ENCODE results near the gene HSD17B3.
"Not testable (repeated sequence)": the region's sequence is repeated elsewhere in the genome, so short reads cannot be mapped to it uniquely, and the experiment has no call there.

Gene HSD17B3

GRCh38 chr9:96309850-96310249 is 7.9 kb upstream of the HSD17B3 start:
- DNase-seq (ENCODE audit: insufficient read length, low spot score) (no peak), FAIRE-seq (no peak)

GRCh38 chr9:96306958-96307357 is 5.0 kb upstream of the HSD17B3 start:
- not testable (repeated sequence) for FAIRE-seq; DNase-seq (ENCODE audit: insufficient read length, low spot score)

- no peak for DNase-seq (ENCODE audit: insufficient read length, low spot score)
- no peak for FAIRE-seq
Observed at GRCh38 chr9:96305171-96305570, 3.2 kb upstream of the HSD17B3 start.

DNA sequence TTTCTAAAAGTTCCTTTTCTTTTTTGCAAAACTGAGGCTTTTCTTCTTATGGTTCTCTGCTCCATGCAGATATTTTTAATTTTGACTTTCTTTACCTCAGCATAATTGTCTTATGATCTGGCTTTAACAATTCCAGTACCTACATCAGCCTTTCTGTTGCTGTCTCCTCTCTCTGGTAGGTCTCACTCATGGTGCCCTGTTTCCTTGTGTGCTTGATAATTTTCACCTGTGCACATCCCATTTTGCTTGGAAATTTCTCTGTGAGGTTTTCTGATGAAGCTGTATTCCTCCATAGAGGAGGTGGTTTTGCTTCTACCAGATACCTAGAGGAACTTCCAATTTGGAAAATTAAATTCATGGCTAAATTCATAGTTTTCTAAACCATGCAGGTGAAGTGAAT is 2.3 kb upstream of the HSD17B3 start:
- DNase-seq (ENCODE audit: insufficient read length, low spot score) (no peak), FAIRE-seq (no peak)

DNA sequence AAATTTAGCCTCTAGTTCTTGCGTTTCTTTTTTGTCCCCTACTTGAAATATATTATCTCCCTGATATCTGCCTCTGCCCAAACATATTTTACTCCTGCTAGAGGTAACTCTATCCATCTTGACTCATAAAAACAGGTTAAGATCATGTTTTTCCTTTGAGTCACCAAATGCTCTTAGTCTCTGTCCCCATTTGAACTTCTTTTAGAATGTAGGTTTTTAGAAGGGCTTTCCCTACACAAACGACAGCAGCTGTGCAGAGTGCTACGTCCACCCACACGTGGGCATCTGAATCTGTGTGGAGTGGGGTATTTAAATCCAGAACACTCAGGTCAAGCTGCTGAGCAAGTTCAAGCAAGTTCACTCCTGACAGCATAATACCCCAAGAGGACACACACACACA is 2.2 kb downstream of the HSD17B3 start:
- DNase-seq (ENCODE audit: insufficient read length, low spot score) (peak; percentile 43), FAIRE-seq (peak; percentile 23)

GRCh38 chr9:96294159-96294545 is 7.8 kb downstream of the HSD17B3 start:
- FAIRE-seq (no peak), DNase-seq (ENCODE audit: insufficient read length, low spot score) (no peak)

DNA sequence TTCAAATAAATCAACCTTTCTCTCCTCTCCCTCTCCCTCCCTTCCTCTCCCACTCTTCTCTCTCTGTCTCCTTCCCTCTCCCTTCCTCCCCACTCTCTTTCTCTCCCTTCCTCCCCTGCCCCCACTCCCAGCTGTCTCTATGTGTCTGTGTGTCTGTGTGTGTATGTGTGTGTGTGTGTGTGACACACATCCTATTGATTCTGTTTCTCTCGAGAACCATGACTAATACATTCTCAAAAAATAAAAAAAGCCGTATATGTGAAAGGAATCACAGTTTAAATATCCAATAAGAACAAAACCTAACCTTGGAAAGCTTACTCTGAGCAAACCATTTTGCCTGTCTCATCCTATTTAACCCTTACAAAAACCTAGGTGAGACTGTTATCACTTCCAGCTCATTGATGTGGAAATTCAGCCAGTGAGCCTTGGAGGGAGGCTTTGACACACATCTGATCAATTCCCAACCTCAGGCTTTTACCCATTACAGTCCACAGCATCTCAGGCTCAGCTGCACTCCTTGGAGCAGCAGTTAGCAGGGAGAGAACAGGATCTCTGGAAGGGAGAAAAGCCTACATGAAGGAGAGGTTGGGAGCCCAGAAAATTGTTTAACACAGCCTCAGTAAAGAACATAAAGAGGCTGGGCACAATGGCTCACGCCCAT is 8.3 kb downstream of the HSD17B3 start:
- DNase-seq (ENCODE audit: insufficient read length, low spot score) = no peak
- no peak for FAIRE-seq

DNA sequence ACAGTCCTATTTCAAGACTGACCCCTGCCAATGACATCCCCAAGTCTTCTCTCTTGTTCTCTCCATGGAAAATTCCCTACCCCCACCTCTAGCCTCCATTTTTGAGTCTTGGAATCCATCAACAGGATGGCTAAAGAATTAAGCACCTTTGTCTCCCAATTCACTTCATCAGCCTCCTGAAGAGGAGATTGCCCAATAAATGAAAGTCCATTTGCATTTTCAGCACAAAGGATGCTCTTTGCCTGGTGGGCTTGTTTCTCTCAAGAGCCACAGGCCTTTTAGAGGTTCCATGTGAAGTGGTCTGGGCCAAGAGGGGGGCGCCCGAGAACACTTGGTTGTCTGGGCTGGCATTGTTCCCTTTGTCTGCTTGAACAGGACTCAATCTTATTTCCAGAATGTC is 12.6 kb downstream of the HSD17B3 start:
- DNase-seq (ENCODE audit: insufficient read length, low spot score) (no peak), FAIRE-seq (no peak)

DNA sequence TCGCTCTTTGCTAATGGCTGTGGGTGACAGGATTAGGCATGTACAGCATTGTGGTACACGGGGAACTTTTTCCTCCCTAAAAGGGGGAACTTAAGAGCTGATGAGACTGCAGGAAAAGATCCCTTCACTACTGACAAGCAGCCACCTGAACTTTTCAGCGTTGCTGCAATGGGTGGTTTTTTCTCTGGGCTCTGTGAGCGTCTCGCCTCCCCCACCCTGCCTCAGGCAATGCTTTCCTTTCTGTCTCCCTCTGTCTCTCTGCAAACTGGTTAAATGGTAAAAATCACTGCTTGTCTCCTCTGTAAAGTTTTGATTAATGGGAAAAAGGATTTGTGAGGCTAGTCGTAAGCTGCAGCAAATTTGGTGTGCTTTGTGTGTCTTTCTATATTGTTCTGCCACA is 20.3 kb downstream of the HSD17B3 start:
- FAIRE-seq (no peak), DNase-seq (ENCODE audit: insufficient read length, low spot score) (no peak)

DNA sequence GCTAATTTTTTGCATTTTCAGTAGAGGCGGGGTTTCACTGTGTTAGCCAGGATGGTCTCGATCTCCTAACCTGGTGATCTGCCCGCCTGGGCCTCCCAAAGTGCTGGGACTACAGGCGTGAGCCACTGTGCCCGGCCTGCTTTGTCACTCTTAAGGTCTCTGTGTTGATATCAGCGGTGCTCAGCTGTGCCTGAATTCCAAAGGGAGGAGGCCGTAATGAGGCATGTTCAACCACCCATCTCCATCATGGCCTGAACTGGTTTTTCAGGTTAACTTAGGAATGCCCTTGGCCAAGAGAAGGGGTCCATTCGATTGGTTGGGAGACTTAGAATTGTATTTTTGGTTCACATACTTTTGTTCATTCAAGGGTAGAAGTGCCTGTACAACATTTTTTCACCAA is 22.0 kb downstream of the HSD17B3 start:
- FAIRE-seq (no peak), DNase-seq (ENCODE audit: insufficient read length, low spot score) (no peak)

DNA sequence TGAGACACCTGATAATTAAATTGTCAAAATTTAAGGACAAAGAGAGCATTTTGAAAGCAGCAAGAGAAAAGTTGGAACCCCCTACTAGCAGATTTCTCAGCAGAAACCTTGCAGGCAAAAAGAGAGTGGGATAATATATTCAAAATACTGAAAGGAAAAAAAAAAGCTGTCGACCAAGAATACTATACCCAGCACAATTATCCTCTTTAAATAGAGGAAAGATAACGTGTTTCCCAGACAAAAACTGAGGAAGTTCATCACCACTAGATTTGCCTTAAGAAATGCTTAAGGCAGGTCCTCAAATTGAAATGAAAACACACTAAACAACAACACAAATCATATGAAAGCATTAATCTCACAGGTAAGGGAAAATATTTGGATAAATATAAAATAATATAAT is 27.0 kb downstream of the HSD17B3 start:
- no peak for FAIRE-seq
- no peak for DNase-seq (ENCODE audit: insufficient read length, low spot score)

- DNase-seq (ENCODE audit: insufficient read length, low spot score) (no peak), FAIRE-seq (no peak)
Observed at GRCh38 chr9:96270236-96270744, 31.7 kb downstream of the HSD17B3 start.

- no peak for FAIRE-seq
Observed at GRCh38 chr9:96258967-96259366, 43.0 kb downstream of the HSD17B3 start.

DNA sequence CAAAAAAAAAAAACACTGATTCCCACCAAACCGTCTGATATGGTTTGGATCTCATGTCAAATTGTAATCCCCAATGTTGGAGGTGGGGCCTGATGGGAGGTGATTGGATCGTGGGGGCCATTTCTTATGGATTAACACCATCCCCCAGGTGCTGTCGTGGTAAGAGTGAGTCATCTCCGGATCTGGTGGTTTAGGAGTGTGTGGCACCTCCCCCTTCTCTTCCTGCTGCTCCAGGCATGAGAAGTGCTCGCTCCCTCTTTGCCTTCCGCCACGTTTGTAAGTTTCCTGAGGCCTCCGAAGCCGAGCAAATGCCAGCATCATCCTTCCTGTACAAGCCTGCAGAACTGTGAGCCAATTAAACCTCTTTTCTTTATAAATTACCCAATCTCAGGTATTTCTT is 45.2 kb downstream of the HSD17B3 start:
- DNase-seq (ENCODE audit: insufficient read length, low spot score) (peak; percentile 73), FAIRE-seq (no peak)

More at GRCh38 chr9:96258967-96259366, 43.0 kb downstream of the HSD17B3 start:
- no peak for DNase-seq (ENCODE audit: insufficient read length, low spot score)

- FAIRE-seq (no peak), DNase-seq (ENCODE audit: insufficient read length, low spot score) (no peak)
Observed at GRCh38 chr9:96255698-96256097, 46.3 kb downstream of the HSD17B3 start.

DNA sequence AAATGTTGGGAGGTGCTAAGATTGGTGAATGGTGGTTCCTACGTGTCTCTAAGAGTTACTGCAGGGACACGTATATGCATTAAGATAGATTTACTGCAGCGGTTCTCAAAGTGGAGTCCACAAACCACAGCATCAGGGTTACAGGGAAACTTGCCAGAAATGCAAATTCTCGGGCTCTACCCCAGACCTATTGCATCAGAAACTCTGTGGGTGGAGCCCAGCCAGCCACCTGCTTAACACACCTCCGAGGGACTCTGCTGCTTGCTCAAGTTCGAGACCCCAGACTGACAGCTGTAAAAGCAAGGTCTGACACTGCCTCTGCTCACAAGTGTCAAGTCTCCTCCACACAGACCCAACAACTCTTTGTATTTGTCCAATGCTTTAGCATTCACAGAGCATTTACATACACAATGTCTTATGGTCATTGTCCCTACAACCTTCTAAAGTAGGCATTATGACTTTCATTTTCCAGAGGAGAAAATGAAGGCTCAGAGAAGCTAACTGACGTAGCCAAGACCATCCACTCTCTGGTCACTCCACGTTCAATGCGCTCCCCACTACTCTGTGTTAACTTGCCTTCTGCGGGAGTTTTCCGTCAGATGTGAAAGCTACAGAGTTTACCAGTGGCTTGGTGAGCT is 48.8 kb downstream of the HSD17B3 start:
- FAIRE-seq (no peak), DNase-seq (ENCODE audit: insufficient read length, low spot score) (no peak)

GRCh38 chr9:96251451-96251850 is 50.5 kb downstream of the HSD17B3 start:
- DNase-seq (ENCODE audit: insufficient read length, low spot score) (no peak), FAIRE-seq (no peak)

- no peak for FAIRE-seq
Observed at GRCh38 chr9:96249746-96250145, 52.2 kb downstream of the HSD17B3 start.

DNA sequence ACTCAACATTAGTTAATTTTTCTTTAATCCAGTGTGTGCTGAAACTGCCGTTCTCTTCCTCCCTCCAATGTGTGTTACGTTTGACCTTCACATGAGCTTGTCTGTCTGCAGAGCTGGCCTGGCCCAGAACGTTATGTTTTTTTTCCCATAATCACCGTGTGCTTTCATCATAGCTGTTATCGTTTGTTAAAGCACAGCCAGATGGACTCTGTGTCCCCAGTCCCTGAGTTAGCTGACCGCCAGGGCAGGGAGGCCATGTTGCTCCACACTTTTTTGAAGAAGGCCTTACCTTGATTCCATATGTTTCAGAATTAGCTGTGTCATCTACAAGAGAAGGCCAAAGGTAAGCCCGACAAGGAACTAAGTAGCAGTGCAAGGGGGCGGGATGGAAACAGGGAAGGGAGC is 55.7 kb downstream of the HSD17B3 start:
- FAIRE-seq (no peak), DNase-seq (ENCODE audit: insufficient read length, low spot score) (no peak)

More at GRCh38 chr9:96249746-96250145, 52.2 kb downstream of the HSD17B3 start:
- no peak for DNase-seq (ENCODE audit: insufficient read length, low spot score)

- FAIRE-seq = no peak
- no peak for DNase-seq (ENCODE audit: insufficient read length, low spot score)
Observed at GRCh38 chr9:96245399-96245798, 56.6 kb downstream of the HSD17B3 start.

GRCh38 chr9:96243778-96244177 is 58.2 kb downstream of the HSD17B3 start:
- FAIRE-seq (no peak), DNase-seq (ENCODE audit: insufficient read length, low spot score) (no peak)

GRCh38 chr9:96242811-96243210 is 59.2 kb downstream of the HSD17B3 start:
- FAIRE-seq (no peak), DNase-seq (ENCODE audit: insufficient read length, low spot score) (no peak)

All from HTR-8/SVneo (cell line).